ENCODE measurements around the gene WDR7.

Gene WDR7

GRCh38 chr18:56983275-56983992, 332.3 kb downstream of the WDR7 start:
- Histone ChIP-seq H3K9ac (ENCODE audit: low read length) (no peak overlapping the region), H3K9me3 (ENCODE audit: insufficient read depth, low read length) (no peaks in the 10 kb centered on the region), H3K79me2 (ENCODE audit: low read length) (no peaks in the 10 kb centered on the region), H3K4me3 (ENCODE audit: low read length) (no peak overlapping the region), H3K36me3 (replicated peaks; ENCODE audit: low read depth, low read length) (peaks cover 4% of the 10 kb centered on the region), H2AFZ (ENCODE audit: low read depth, low read length) (no peak overlapping the region), H3K4me1 (ENCODE audit: low read length) (peaks cover 13% of the 10 kb centered on the region), H3K27me3 (ENCODE audit: low read depth, low read length) (no peaks in the 10 kb centered on the region), H3K4me2 (ENCODE audit: low read length) (peak overlapping the region; percentile 31), H4K20me1 (ENCODE audit: insufficient read depth, low read length) (no peaks in the 10 kb centered on the region), H3K27ac (ENCODE audit: low read length) (no peak overlapping the region)
- TF ChIP-seq EZH2phosphoT487 (IDR thresholded peaks at IDR 0.05; ENCODE audit: low read depth) (no peak), CTCF (IDR thresholded peaks at IDR 0.05; ENCODE audit: low read depth, low read length) (no peak)

GRCh38 chr18:56984731-56985130, 333.6 kb downstream of the WDR7 start:
- H3K4me3 ChIP-seq (ENCODE audit: low read length), result no peak overlapping the region
- no peak overlapping the region for H3K4me2 ChIP-seq (ENCODE audit: low read length)
- no peak overlapping the region for H2AFZ ChIP-seq (ENCODE audit: low read depth, low read length)
- H3K27me3 ChIP-seq (ENCODE audit: low read depth, low read length), result no peaks in the 10 kb centered on the region
- TF ChIP-seq EZH2phosphoT487 (IDR thresholded peaks at IDR 0.05; ENCODE audit: low read depth) (no peak), CTCF (IDR thresholded peaks at IDR 0.05; ENCODE audit: low read depth, low read length) (no peak)
- no peak overlapping the region for H3K27ac ChIP-seq (ENCODE audit: low read length)
- peaks cover 4% of the 10 kb centered on the region for H3K36me3 ChIP-seq (replicated peaks; ENCODE audit: low read depth, low read length)
- H4K20me1 ChIP-seq (ENCODE audit: insufficient read depth, low read length), result no peaks in the 10 kb centered on the region
- H3K79me2 ChIP-seq (ENCODE audit: low read length), result no peaks in the 10 kb centered on the region
- H3K9me3 ChIP-seq (ENCODE audit: insufficient read depth, low read length), result no peaks in the 10 kb centered on the region
- peaks cover 13% of the 10 kb centered on the region for H3K4me1 ChIP-seq (ENCODE audit: low read length)
- H3K9ac ChIP-seq (ENCODE audit: low read length), result no peak overlapping the region

GRCh38 chr18:56986829-56987228, 335.7 kb downstream of the WDR7 start:
- Histone ChIP-seq H3K27me3 (ENCODE audit: low read depth, low read length) (no peaks in the 10 kb centered on the region), H3K9me3 (ENCODE audit: insufficient read depth, low read length) (no peaks in the 10 kb centered on the region), H4K20me1 (ENCODE audit: insufficient read depth, low read length) (no peaks in the 10 kb centered on the region), H3K4me1 (ENCODE audit: low read length) (peaks cover 17% of the 10 kb centered on the region), H3K9ac (ENCODE audit: low read length) (no peak overlapping the region), H3K4me2 (ENCODE audit: low read length) (no peak overlapping the region), H3K27ac (ENCODE audit: low read length) (no peak overlapping the region), H2AFZ (ENCODE audit: low read depth, low read length) (no peak overlapping the region), H3K36me3 (replicated peaks; ENCODE audit: low read depth, low read length) (no peaks in the 10 kb centered on the region), H3K79me2 (ENCODE audit: low read length) (no peaks in the 10 kb centered on the region), H3K4me3 (ENCODE audit: low read length) (no peak overlapping the region)
- no peak for TF ChIP-seq EZH2phosphoT487 (IDR thresholded peaks at IDR 0.05; ENCODE audit: low read depth)
- TF ChIP-seq CTCF (IDR thresholded peaks at IDR 0.05; ENCODE audit: low read depth, low read length), result no peak

- TF ChIP-seq CTCF (IDR thresholded peaks at IDR 0.05; ENCODE audit: low read depth, low read length), result no peak
- no peak for TF ChIP-seq EZH2phosphoT487 (IDR thresholded peaks at IDR 0.05; ENCODE audit: low read depth)
Measured at GRCh38 chr18:56987236-56987635, 336.1 kb downstream of the WDR7 start.

More at GRCh38 chr18:56987236-56987635, 336.1 kb downstream of the WDR7 start:
- peaks cover 20% of the 10 kb centered on the region for H3K4me1 ChIP-seq (ENCODE audit: low read length)
- no peak overlapping the region for H3K27ac ChIP-seq (ENCODE audit: low read length)
- H3K9ac ChIP-seq (ENCODE audit: low read length), result no peak overlapping the region
- H4K20me1 ChIP-seq (ENCODE audit: insufficient read depth, low read length), result no peaks in the 10 kb centered on the region
- H3K4me2 ChIP-seq (ENCODE audit: low read length), result no peak overlapping the region
- no peaks in the 10 kb centered on the region for H3K79me2 ChIP-seq (ENCODE audit: low read length)
- no peak overlapping the region for H2AFZ ChIP-seq (ENCODE audit: low read depth, low read length)
- no peaks in the 10 kb centered on the region for H3K9me3 ChIP-seq (ENCODE audit: insufficient read depth, low read length)
- no peak overlapping the region for H3K4me3 ChIP-seq (ENCODE audit: low read length)
- no peaks in the 10 kb centered on the region for H3K36me3 ChIP-seq (replicated peaks; ENCODE audit: low read depth, low read length)
- no peaks in the 10 kb centered on the region for H3K27me3 ChIP-seq (ENCODE audit: low read depth, low read length)

All from OCI-LY3 (cell line).